Left lung (tissue), 10 donors: ENCODE measurements around the gene PRICKLE4. TPM values are rescaled to one million over a fixed set of nuclear protein-coding genes. Genes with fewer than 3 reads are reported as not detected.

ENCODE experiments used
- ATAC-seq: fragments of 200-7000 bp; cut with Tn5 transposase; one replicate; pipeline ENCODE4 v1.9.1; 2020; ENCODE audit warnings: moderate library complexity
- DNase-seq, 4 donors: peaks; one replicate each; pipeline ENCODE4 v3.0.0-alpha.2; 2013 to 2020
- H3K27ac ChIP-seq, 2 donors: fragments of 200-600 bp; sonication (generic) in 1 of 2; one replicate each; pipeline versions ENCODE4 v1.5.0 to v1.8.0; 2020 to 2021
- H3K27me3 ChIP-seq, 2 donors: fragments of 200-600 bp; sonication (generic) in 1 of 2; one replicate each; pipeline versions ENCODE4 v1.5.0 to v1.8.0; 2020 to 2021
- H3K36me3 ChIP-seq, 2 donors: fragments of 200-600 bp; sonication (generic) in 1 of 2; one replicate each; pipeline versions ENCODE4 v1.5.0 to v1.8.0; 2020 to 2021
- H3K4me1 ChIP-seq, 2 donors: fragments of 200-600 bp; one replicate each; pipeline ENCODE4 v1.8.0; 2021
- H3K4me3 ChIP-seq, 2 donors: fragments of 200-600 bp; sonication (generic) in 1 of 2; one replicate each; pipeline versions ENCODE4 v1.5.0 to v1.8.0; 2020 to 2021; ENCODE audit warnings: mild to moderate bottlenecking in 1 of 2
- H3K9me3 ChIP-seq, 2 donors: fragments of 200-600 bp; sonication (generic) in 1 of 2; one replicate each; pipeline versions ENCODE4 v1.5.0 to v1.8.0; 2020 to 2021
- CTCF ChIP-seq, 2 donors: fragments of 200-600 bp; sonication (generic) in 1 of 2; IDR thresholded peaks; one replicate each; pipeline versions ENCODE4 v1.5.0 to v1.8.0; 2021; ENCODE audit warnings: antibody characterized with exemption in 2 of 2
- intact Hi-C, 2 donors: fragments of 100-400 bp; cut with DNase I; formaldehyde crosslinking; loops; one replicate each; pipeline versions ENCODE4 v1.11.2 to v1.14.2; 2022
- polyA plus RNA-seq, 6 donors: library from polyadenylated mRNA; unstranded; fragments of 120-200 nt; gene quantifications; one replicate each; pipeline ENCODE4 v1.2.1, GENCODE V29; 2013; ENCODE audit not compliant: insufficient read length in 6 of 6
- total RNA-seq, 2 donors: library from RNA; stranded (reverse); fragmentation: NEBNext Ultra II Directional; extraction: Animal tissue kit (Norgen Biotek cat#: 25700); gene quantifications; one replicate each; pipeline ENCODE4 v1.2.1, GENCODE V29; 2021
- donor health status: DM: no; HTN: yes; CAD: no.
- donor health status: DM: no; HTN: no; CAD: no.

Gene PRICKLE4
- total and polyA plus RNA-seq, 8 donors, result 4.5 to 13.7 (median 10.3) TPM

- H3K4me3 ChIP-seq, result no peak overlapping the region
- peaks cover 4 to 6% of the 10 kb centered on the region in 2 donors for H3K4me1 ChIP-seq
- H3K9me3 ChIP-seq, result no peaks in the 10 kb centered on the region
- no peak for TF ChIP-seq CTCF (IDR thresholded peaks at IDR 0.05)
- peak in 2 of 4 donors; percentile 42 to 64 for DNase-seq
- peak overlapping the region in 1 of 2 donors; percentile 41 for H3K27ac ChIP-seq
- peak; percentile 85 for ATAC-seq
- peaks cover 0 to 48% of the 10 kb centered on the region in 2 donors for H3K36me3 ChIP-seq
- intact Hi-C loops, result no loop called here
- no peaks in the 10 kb centered on the region for H3K27me3 ChIP-seq
Measured at GRCh38 chr6:41768545-41769308, 11.9 kb upstream of the PRICKLE4 start.

GRCh38 chr6:41769376-41769775 lies 11.2 kb upstream of the PRICKLE4 start:
- DNase-seq (no peak), ATAC-seq (no peak)
- no peak for TF ChIP-seq CTCF (IDR thresholded peaks at IDR 0.05)
- H3K27ac ChIP-seq, result peak overlapping the region in 1 of 2 donors; percentile 41
- H3K4me3 ChIP-seq, result no peak overlapping the region
- no peaks in the 10 kb centered on the region for H3K9me3 ChIP-seq
- no peaks in the 10 kb centered on the region for H3K27me3 ChIP-seq
- peaks cover 0 to 54% of the 10 kb centered on the region in 2 donors for H3K36me3 ChIP-seq
- H3K4me1 ChIP-seq, result peaks cover 4 to 6% of the 10 kb centered on the region in 2 donors
- intact Hi-C loops, result no loop called here

GRCh38 chr6:41770381-41771057 lies 10.1 kb upstream of the PRICKLE4 start:
- DNase-seq (no peak), ATAC-seq (no peak)
- Histone ChIP-seq H3K36me3 (peaks cover 0 to 66% of the 10 kb centered on the region in 2 donors), H3K9me3 (no peaks in the 10 kb centered on the region), H3K4me3 (no peak overlapping the region), H3K27ac (no peak overlapping the region), H3K27me3 (no peaks in the 10 kb centered on the region), H3K4me1 (peaks cover 4 to 7% of the 10 kb centered on the region in 2 donors)
- no peak for TF ChIP-seq CTCF (IDR thresholded peaks at IDR 0.05)
- intact Hi-C loops, result no loop called here

- no peak overlapping the region for H3K4me3 ChIP-seq
- no peaks in the 10 kb centered on the region for H3K9me3 ChIP-seq
- ATAC-seq (no peak), DNase-seq (no peak)
- H3K36me3 ChIP-seq, result peaks cover 0 to 68% of the 10 kb centered on the region in 2 donors
- no peak overlapping the region for H3K27ac ChIP-seq
- H3K4me1 ChIP-seq, result peaks cover 4 to 14% of the 10 kb centered on the region in 2 donors
- H3K27me3 ChIP-seq, result no peaks in the 10 kb centered on the region
- TF ChIP-seq CTCF (IDR thresholded peaks at IDR 0.05), result no peak
- intact Hi-C loops, result no loop called here
Measured at GRCh38 chr6:41771058-41771983, 9.3 kb upstream of the PRICKLE4 start.
